ENCODE data around the gene HOXC6. TPM values are rescaled to one million over a fixed set of nuclear protein-coding genes. Genes with fewer than 3 reads are reported as not detected.
"Not testable (repeated sequence)": the region's sequence is repeated elsewhere in the genome, so short reads cannot be mapped to it uniquely, and the experiment has no call there.

HOXC6 gene
- total and polyA plus RNA-seq, 11 donors, result 0.04 to 0.40 (median 0.08) TPM; not detected in 8

DNA sequence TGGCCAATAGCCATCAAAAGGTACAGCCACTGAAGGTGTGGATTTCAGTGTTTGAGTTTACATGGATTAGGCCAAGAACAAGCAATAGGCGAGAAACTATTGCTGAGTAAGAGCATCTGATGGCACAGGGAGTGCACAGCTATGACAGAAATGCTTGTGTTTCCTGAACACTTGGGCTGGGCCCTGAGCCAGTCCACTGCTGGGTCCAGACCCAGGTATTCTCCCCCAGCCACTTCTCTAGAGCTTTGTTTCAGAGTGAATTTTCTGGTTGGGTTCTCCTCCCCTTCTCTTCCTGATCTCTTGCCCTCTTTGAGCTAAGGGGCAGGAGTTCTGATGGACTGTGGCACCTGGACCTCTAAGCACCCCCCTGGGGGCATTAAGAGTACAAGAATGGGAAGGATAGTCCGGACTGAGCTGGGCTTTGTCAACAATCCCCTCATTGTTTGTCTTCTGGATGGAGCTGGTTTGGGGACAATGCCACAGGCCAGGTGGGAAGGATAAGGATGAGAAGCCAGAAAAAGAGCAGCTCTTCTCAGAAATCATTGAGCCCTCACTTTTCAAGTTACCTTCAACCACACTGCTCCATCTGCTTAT lies 13.0 kb downstream of the HOXC6 start:
- no peak overlapping the region for H3K27ac ChIP-seq
- DNase-seq, result no peak
- 33 to 52% (median 40%) methylated on average over 2 of the region's 2 CpGs for WGBS, 4 donors
- ATAC-seq, result no peak
- no peaks in the 10 kb centered on the region for H3K36me3 ChIP-seq
- no peaks in the 10 kb centered on the region for H3K9me3 ChIP-seq
- no peak overlapping the region for H3K4me3 ChIP-seq
- intact Hi-C loops (cut with DNase I), result no loop called here
- peaks cover 48 to 98% (median 89%) of the 10 kb centered on the region in 9 donors for H3K27me3 ChIP-seq
- no peaks in the 10 kb centered on the region for H3K4me1 ChIP-seq
- TF ChIP-seq, protein P1, sequence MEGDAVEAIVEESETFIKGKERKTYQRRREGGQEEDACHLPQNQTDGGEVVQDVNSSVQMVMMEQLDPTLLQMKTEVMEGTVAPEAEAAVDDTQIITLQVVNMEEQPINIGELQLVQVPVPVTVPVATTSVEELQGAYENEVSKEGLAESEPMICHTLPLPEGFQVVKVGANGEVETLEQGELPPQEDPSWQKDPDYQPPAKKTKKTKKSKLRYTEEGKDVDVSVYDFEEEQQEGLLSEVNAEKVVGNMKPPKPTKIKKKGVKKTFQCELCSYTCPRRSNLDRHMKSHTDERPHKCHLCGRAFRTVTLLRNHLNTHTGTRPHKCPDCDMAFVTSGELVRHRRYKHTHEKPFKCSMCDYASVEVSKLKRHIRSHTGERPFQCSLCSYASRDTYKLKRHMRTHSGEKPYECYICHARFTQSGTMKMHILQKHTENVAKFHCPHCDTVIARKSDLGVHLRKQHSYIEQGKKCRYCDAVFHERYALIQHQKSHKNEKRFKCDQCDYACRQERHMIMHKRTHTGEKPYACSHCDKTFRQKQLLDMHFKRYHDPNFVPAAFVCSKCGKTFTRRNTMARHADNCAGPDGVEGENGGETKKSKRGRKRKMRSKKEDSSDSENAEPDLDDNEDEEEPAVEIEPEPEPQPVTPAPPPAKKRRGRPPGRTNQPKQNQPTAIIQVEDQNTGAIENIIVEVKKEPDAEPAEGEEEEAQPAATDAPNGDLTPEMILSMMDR (IDR thresholded peaks at IDR 0.05), result no peak
- no peak for TF ChIP-seq POLR2A (IDR thresholded peaks at IDR 0.05)

DNA sequence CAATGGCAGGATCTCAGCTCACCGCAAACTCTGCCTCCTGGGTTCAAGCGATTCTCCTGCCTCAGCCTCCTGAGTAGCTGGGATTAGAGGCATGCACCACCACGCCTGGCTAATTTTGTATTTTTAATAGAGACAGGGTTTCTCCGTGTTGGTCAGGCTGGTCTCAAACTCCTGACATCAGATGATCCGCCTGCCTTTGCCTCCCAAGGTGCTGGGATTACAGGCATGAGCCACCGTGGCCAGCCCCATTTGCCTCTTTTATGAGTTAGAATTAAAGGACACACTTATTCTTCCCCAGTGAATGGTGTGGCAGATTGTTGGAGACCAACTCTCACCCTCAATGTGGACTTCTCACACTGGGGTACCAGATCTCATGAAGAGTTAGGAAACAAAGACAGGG lies 13.8 kb downstream of the HOXC6 start:
- DNase-seq; H3K9me3 ChIP-seq; H3K4me1 ChIP-seq; H3K27ac ChIP-seq; H3K4me3 ChIP-seq; H3K36me3 ChIP-seq; ATAC-seq; intact Hi-C loops (cut with DNase I): not testable (repeated sequence)
- 46 to 68% (median 48%) methylated on average over 6 of the region's 6 CpGs for WGBS, 4 donors
- peaks cover 49 to 98% (median 89%) of the 10 kb centered on the region in 9 donors for H3K27me3 ChIP-seq

DNA sequence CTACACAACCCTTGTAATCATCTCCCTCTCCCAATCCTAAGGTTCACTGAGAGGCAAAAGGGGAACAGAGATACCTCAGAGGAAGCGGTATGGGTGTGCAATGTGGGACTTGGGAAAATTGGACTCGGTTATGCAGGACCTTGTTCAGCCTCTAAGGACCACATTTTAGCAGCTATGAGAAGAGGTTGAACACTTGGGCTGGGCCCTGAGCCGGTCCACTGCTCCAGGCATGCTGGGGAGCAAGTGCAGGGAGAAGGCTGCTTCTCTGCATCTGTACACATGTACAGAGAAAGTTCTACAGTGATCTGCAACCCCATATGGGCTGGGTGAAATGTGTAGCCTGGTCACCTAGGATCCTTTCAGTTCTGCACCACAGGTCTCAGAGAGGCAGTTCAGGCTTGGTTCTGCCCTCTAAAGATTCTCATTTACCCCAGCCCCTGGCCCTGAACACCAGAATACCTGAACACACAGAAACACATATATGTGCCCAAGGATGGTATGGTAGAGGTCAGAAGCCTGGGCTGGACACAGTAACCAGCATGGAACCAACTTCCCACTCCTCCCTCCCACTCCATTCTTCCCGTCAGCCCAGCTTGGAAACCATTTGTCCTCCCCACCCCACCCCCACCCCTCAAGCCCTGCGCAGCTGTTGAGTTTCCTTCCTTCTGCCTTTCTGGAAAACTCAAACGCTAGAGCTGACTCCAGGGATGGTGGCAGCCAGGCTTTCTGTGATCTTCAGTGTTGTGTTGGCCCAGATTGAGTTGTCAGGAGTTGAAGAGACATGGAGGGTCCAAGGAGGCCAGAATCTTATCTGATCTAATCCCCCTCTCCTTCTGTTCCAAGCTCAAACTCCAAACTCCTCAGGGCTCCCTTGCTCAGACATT lies 15.0 kb downstream of the HOXC6 start:
- intact Hi-C loops (cut with DNase I), result no loop called here
- DNase-seq, result no peak
- ATAC-seq, result no peak
- Histone ChIP-seq H3K27me3 (peaks cover 51 to 98% (median 89%) of the 10 kb centered on the region in 9 donors), H3K4me3 (no peak overlapping the region), H3K36me3 (no peaks in the 10 kb centered on the region), H3K27ac (no peak overlapping the region), H3K4me1 (peaks cover 0 to 11% (median 2%) of the 10 kb centered on the region in 12 donors), H3K9me3 (no peaks in the 10 kb centered on the region)
- 32 to 41% (median 34%) methylated on average over 6 of the region's 6 CpGs for WGBS, 4 donors
- TF ChIP-seq POLR2A (IDR thresholded peaks at IDR 0.05), result no peak
- TF ChIP-seq, protein P1 (IDR thresholded peaks at IDR 0.05), result no peak

DNA sequence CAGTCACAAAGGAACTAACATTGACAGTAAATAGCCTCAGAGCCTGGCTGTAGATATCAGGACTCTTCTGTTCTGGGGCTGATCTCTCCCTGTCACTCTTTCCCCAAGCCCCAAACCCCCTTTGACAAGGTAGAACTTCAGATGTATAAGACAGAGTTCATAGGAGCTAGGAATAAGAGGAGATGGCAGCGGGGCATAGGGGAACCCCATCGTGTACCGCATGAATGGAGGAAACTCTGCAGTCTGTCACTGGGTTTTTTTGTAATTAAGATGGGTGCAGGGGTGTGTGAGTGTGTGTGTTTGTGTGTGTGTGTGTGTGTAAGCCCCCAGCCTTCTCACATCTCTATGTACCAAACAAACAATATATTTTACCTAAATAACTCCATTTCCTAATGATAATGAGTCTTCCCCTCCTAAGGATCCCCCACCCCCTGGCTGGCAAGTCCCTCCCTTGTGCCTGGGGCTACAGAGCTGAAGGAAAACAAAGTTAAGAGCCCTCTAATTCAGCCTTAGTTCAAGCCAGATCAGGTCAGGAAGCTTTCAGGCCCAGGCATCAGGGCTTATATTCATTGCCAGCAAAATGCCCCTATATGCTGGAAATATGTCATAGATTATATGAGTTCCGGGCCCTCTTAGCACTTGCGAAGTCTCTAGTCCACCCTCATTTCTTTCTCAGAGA lies 16.3 kb downstream of the HOXC6 start:
- no peaks in the 10 kb centered on the region for H3K9me3 ChIP-seq
- H3K27me3 ChIP-seq, result peaks cover 59 to 98% (median 93%) of the 10 kb centered on the region in 9 donors
- ATAC-seq (no peak), DNase-seq (no peak)
- TF ChIP-seq POLR2A (IDR thresholded peaks at IDR 0.05), result no peak
- TF ChIP-seq, protein P1 (IDR thresholded peaks at IDR 0.05), result no peak
- no peak overlapping the region for H3K4me3 ChIP-seq
- no peaks in the 10 kb centered on the region for H3K36me3 ChIP-seq
- H3K27ac ChIP-seq, result no peak overlapping the region
- intact Hi-C loops (cut with DNase I), result no loop called here
- H3K4me1 ChIP-seq, result peaks cover 0 to 11% (median 2%) of the 10 kb centered on the region in 12 donors
- WGBS, 4 donors, result 23 to 32% (median 26%) methylated on average over 5 of the region's 5 CpGs

Data from heart left ventricle (tissue), 16 donors.